WTC11 (cell line): ENCODE data around the gene CCNL1. TPM values are rescaled to one million over a fixed set of nuclear protein-coding genes. Genes with fewer than 3 reads are reported as not detected.

ENCODE experiments used
- ATAC-seq: fragments of 200-7000 bp; cut with Tn5 transposase; 2 replicates; pipeline ENCODE4 v1.10.0; 2021; ENCODE audit warnings: mild to moderate bottlenecking, moderate library complexity
- CTCF ChIA-PET: fragments of 300-600 bp; sonication (Branson Sonifier 250); formaldehyde crosslinking; loops from one replicate; lab custom pipeline; 2021; ENCODE audit warnings: antibody characterized with exemption; lab: Charles Lee
- POLR2A ChIA-PET: fragments of 350-600 bp; sonication (Branson Sonifier 250); formaldehyde crosslinking; loops from one replicate; lab custom pipeline; 2021; ENCODE audit warnings: antibody characterized with exemption; lab: Charles Lee
- DNase-seq: peaks from one replicate; pipeline ENCODE4 v3.0.0; 2021; ENCODE audit warnings: low spot score
- H3K27ac Mint-ChIP-seq: 2 replicates; pipeline ENCODE4 v1.8.0; 2021; ENCODE audit warnings: mixed read lengths
- H3K27me3 Mint-ChIP-seq: 2 replicates; pipeline ENCODE4 v1.8.0; 2021; ENCODE audit warnings: low read depth, mild to moderate bottlenecking, moderate library complexity, mixed read lengths
- H3K36me3 Mint-ChIP-seq: 2 replicates; pipeline ENCODE4 v1.8.0; 2021; ENCODE audit warnings: mixed read lengths
- H3K4me1 Mint-ChIP-seq: 2 replicates; pipeline ENCODE4 v1.8.0; 2022; ENCODE audit warnings: mixed read lengths
- H3K4me3 Mint-ChIP-seq: 2 replicates; pipeline ENCODE4 v1.8.0; 2021; ENCODE audit warnings: mild to moderate bottlenecking, moderate library complexity, mixed read lengths
- H3K9me3 Mint-ChIP-seq: 2 replicates; pipeline ENCODE4 v1.8.0; 2021; ENCODE audit warnings: mixed read lengths
- AR ChIP-seq: fragments of 250-450 bp; sonication (Bioruptor Pico); IDR thresholded peaks from 2 replicates; pipeline ENCODE4 v1.9.0; 2021; ENCODE audit warnings: mild to moderate bottlenecking
- CDX4 ChIP-seq: fragments of 250-450 bp; sonication (Bioruptor Pico); IDR thresholded peaks from 2 replicates; pipeline ENCODE4 v1.9.0; 2021; ENCODE audit warnings: moderate library complexity, mild to moderate bottlenecking, inconsistent platforms, borderline replicate concordance
- E2F1 ChIP-seq: sonication (generic); formaldehyde crosslinking; IDR thresholded peaks from 2 replicates; pipeline ENCODE4 v1.8.0; 2022; ENCODE audit warnings: mild to moderate bottlenecking, missing genetic modification reagents
- E2F5 ChIP-seq: sonication (generic); formaldehyde crosslinking; IDR thresholded peaks from 2 replicates; pipeline ENCODE4 v1.8.1; 2022; ENCODE audit warnings: mild to moderate bottlenecking, moderate library complexity, missing genetic modification reagents
- GRHL2 ChIP-seq: fragments of 250-450 bp; sonication (Bioruptor Pico); IDR thresholded peaks from 2 replicates; pipeline ENCODE4 v1.8.0; 2022; ENCODE audit warnings: mild to moderate bottlenecking, moderate library complexity; ENCODE audit not compliant: insufficient replicate concordance, severe bottlenecking
- JAZF1 ChIP-seq: fragments of 250-450 bp; sonication (Bioruptor Pico); IDR thresholded peaks from 2 replicates; pipeline ENCODE4 v1.9.0; 2021; ENCODE audit warnings: moderate library complexity, mild to moderate bottlenecking, inconsistent platforms
- JUN ChIP-seq: sonication (generic); formaldehyde crosslinking; IDR thresholded peaks from 2 replicates; pipeline ENCODE4 v1.8.0; 2023; ENCODE audit warnings: mild to moderate bottlenecking, missing genetic modification reagents
- KAT7 ChIP-seq: sonication (generic); formaldehyde crosslinking; IDR thresholded peaks from 2 replicates; pipeline ENCODE4 v1.8.1; 2023; ENCODE audit warnings: missing genetic modification reagents, mild to moderate bottlenecking, borderline replicate concordance
- NR1H2 ChIP-seq: sonication (generic); formaldehyde crosslinking; IDR thresholded peaks from 2 replicates; pipeline ENCODE4 v1.9.0; 2021; ENCODE audit warnings: mild to moderate bottlenecking, moderate library complexity, missing genetic modification reagents
- NR3C1 ChIP-seq: sonication (generic); formaldehyde crosslinking; conservative IDR thresholded peaks from 2 replicates; pipeline ENCODE4 v1.8.1; 2023; ENCODE audit warnings: low read depth, mild to moderate bottlenecking, missing genetic modification reagents
- RELA ChIP-seq: sonication (generic); formaldehyde crosslinking; IDR thresholded peaks from 2 replicates; pipeline ENCODE4 v1.8.1; 2022; ENCODE audit warnings: missing genetic modification reagents, mild to moderate bottlenecking, borderline replicate concordance
- SMAD4 ChIP-seq: sonication (generic); formaldehyde crosslinking; IDR thresholded peaks from 2 replicates; pipeline ENCODE4 v1.8.0; 2022; ENCODE audit warnings: mild to moderate bottlenecking, missing genetic modification reagents
- TCF7 ChIP-seq: sonication (generic); formaldehyde crosslinking; IDR thresholded peaks from 2 replicates; pipeline ENCODE4 v1.8.0; 2022; ENCODE audit warnings: mild to moderate bottlenecking, low read depth, missing genetic modification reagents, moderate library complexity
- TEAD4 ChIP-seq: sonication (generic); formaldehyde crosslinking; IDR thresholded peaks from 2 replicates; pipeline ENCODE4 v1.8.0; 2022; ENCODE audit warnings: mild to moderate bottlenecking, missing genetic modification reagents
- ZNF281 ChIP-seq: sonication (generic); formaldehyde crosslinking; IDR thresholded peaks from 2 replicates; pipeline ENCODE4 v1.8.0; 2023; ENCODE audit warnings: mild to moderate bottlenecking, missing genetic modification reagents
- ZSCAN18 ChIP-seq: fragments of 250-450 bp; sonication (Bioruptor Pico); IDR thresholded peaks from 2 replicates; pipeline ENCODE4 v2.1.2; 2022; ENCODE audit warnings: mild to moderate bottlenecking, moderate library complexity
- total RNA-seq: library from RNA; stranded (reverse); gene quantifications from 3 replicates; pipeline ENCODE4 v1.2.3, GENCODE V29; 2021

CCNL1 gene
- total RNA-seq, 1 experiment from 2014 or later, result 79.6 TPM

- no peaks in the 10 kb centered on the region; the same call in 1 of the 2 replicates for H3K27me3 Mint-ChIP-seq
- CTCF ChIA-PET, result no interaction called here
- no peak for TF ChIP-seq CDX4 (CRISPR knock-in tag)
- TF ChIP-seq JAZF1 (CRISPR knock-in tag), result no peak
- TF ChIP-seq SMAD4, result no peak
- TF ChIP-seq NR3C1 (CRISPR knock-in tag), result no peak
- TF ChIP-seq E2F1, result no peak
- no peak for ATAC-seq
- H3K9me3 Mint-ChIP-seq, result peaks cover 1% of the 10 kb centered on the region
- H3K4me3 Mint-ChIP-seq, result no peak overlapping the region
- H3K36me3 Mint-ChIP-seq, result 0 out of 2 replicates have a peak, but pooled peaks cover under 1% of the 10 kb centered on the region
- POLR2A ChIA-PET, result no interaction called here
- no peak overlapping the region for H3K27ac Mint-ChIP-seq
- peaks cover 29% of the 10 kb centered on the region for H3K4me1 Mint-ChIP-seq
- no peak for DNase-seq
These were observed 27.0 kb downstream of the CCNL1 start for GRCh38 chr3:157132936-157133335.

- CTCF ChIA-PET, result no interaction called here
- H3K4me3 Mint-ChIP-seq, result no peak overlapping the region
- H3K9me3 Mint-ChIP-seq, result no peaks in the 10 kb centered on the region
- no peaks in the 10 kb centered on the region; the same call in 1 of the 2 replicates for H3K27me3 Mint-ChIP-seq
- POLR2A ChIA-PET, result no interaction called here
- DNase-seq, result no peak
- peaks cover 29% of the 10 kb centered on the region for H3K4me1 Mint-ChIP-seq
- no peaks in the 10 kb centered on the region for H3K36me3 Mint-ChIP-seq
- ATAC-seq, result no peak
- H3K27ac Mint-ChIP-seq, result no peak overlapping the region
- no peak for TF ChIP-seq NR1H2 (CRISPR knock-in tag)
- no peak for TF ChIP-seq JUN (CRISPR knock-in tag)
- no peak for TF ChIP-seq E2F5 (CRISPR knock-in tag)
- no peak for TF ChIP-seq TCF7
- no peak for TF ChIP-seq KAT7
- TF ChIP-seq TEAD4 (CRISPR knock-in tag), result no peak
- TF ChIP-seq AR (CRISPR knock-in tag), result no peak
- no peak for TF ChIP-seq ZSCAN18 (CRISPR knock-in tag)
- TF ChIP-seq RELA (CRISPR knock-in tag), result no peak
- no peak for TF ChIP-seq ZNF281 (CRISPR knock-in tag)
- TF ChIP-seq GRHL2 (CRISPR knock-in tag), result no peak
These were observed 27.6 kb downstream of the CCNL1 start for GRCh38 chr3:157132341-157132740.
